ENCODE data around the gene TYK2.
A peak's percentile ranks its signal among the peaks of the same experiment; 100 is the strongest.
"Not testable (repeated sequence)": the region's sequence is repeated elsewhere in the genome, so short reads cannot be mapped to it uniquely, and the experiment has no call there.

Gene TYK2

DNA sequence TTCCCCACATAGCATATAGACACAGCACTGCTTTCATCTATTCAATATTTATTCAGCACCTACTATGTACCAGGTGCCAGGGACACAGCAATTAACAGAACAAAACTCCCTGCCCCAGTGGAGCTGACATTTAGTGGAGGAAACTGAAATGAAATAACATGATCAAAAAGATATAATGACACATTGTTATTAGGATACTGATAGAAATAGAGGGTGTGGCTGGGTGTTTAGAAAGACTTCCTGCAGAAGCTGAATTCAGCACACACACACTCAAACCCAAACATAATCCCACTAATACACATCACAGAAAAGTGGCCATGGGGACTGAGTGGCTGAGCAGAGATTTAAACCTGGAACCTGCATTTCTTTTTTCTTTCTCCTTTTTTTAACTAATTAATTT lies 26.7 kb upstream of the TYK2 start:
- DNase-seq: no peak

DNA sequence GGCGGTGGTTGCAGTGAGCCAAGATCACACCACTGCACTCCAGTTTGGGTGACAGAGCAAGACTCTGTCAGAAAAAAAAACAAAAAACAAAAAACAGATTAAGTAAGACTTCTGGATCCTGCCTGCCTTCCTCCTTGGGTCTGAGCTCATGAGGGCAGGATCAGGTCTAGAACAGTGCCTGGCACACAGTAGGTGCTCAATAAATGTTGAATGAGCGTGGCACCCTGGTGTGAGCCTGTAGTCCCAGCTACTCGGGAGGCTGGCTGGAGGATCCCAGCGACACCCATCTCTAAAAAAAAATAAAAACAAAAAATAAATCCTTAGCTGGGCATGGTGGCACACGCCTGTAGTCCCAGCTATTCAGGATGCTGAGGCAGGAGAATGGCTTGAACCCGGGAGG lies 25.8 kb upstream of the TYK2 start:
- DNase-seq: no peak

DNA sequence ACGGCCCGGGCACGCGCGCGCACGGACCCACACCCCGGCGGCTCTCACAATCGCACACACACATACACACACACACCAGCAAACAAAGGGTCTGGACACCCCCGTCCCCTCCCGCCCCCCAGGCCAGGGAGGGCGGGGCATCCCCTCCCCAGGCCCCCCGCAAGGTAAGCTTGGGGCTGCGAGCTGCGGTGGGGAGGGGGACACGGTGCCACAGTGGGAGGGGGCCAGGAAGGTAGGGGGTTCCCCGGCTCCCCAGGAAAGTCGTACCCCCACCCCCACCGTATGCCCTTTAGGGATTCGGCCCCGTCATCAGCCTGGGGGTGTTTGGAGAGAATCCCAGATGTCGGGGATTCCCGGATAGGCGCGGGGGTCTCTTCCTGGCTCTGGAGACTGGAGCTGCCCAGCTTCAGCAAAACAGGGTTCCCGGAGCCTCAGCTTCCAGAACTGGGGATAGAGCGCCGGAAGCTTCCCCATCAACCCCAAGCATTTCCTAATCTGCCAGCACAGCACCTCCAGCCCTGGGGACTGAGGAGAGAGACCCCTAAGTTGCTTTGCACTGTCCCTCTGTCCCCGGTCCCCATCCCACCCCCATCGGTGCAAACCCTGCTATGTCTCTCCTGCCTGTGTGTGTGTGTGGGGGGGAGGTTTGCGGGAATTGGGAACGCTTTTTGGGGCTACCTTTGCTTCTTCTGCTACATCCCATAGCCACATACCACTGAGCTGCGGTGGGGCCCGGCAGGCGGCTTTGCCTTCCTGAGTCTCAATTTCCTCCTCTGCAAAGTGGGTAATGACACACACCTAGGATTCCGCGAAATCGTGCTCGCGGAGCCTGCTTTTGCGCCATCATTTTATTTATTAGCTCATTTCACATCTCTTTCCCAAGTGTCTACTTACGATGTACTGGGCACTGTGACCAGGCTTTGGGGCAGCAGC lies 24.8 kb upstream of the TYK2 start:
- no peak for DNase-seq

DNA sequence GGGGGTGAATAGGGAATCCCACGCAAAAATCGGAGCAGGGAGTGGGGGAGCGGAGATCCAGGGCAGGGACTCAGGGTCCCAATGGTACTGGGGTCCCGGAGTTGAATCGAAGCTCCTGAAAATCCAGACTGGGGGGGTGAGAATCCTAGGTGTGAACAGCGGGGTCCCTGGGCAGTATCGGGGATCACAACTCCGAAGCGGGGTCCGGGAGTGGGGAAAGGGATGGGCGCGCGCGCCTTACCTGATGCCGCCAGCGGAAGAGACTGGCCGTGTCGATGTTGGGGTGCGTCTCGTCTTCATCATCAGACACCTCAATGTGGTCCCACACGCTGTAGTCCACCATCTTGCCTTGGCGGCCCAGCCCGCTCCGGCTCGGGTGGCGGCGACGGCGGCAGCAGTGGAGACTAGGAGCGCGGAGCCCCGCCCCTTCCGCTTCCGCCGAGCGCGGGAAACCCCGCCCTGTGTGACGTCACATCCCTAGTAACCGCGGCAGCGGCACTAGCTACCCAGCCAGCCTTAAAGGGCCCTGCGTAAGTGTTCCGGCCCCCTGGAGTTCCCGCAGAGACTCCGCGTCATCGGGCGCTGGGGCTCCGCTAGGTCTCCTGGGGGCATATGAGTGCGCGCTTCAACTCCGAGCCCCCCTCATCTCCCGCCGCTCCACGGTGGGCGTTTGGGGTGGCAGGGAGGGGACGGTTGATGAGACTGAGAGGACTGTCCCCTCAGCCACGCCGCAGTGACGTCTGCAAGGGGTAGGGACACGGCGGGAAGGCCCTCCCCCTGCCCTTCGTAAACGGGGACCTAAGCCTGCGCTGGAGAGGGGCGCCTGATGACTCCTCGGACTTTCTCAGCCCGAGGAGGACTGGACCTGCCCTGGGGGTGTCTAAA lies 23.0 kb upstream of the TYK2 start, which contains the start of gene CDC37:
Gene CDC37, minus strand, starts transcription at position 406 of the 885 bp plus-strand sequence. Its CDS starts 63 bp downstream, at position 343.
- DNase-seq: peak; percentile 90

DNA sequence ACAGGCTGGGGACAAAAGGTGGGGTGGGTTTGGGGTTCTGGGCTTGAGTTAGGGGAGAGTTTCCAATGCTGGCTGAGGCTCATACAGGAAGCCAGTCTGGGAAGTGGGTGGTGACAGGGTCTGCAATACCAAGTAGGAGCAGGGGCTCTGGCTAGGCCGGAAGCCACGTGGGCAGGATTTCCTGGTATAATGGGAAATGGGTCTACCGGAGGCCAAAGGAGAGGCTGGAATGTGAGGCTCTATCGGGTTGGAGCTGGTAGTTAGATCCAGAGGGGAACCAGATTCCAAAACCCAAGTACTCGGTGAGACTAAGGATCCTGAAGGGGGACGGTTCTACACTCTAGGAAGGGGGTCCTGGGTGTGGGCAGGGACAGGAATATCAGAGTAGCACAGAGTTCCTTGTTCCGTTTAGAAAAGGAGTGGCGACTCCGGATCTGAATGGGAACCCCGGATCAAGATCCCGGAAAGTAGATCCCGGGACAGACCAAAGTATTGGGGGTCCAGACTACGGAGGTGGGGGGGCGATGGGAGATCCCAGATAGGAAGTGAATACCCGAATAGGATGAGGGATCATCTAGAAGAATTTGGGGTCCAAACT lies 22.2 kb upstream of the TYK2 start:
- no peak for DNase-seq

DNA sequence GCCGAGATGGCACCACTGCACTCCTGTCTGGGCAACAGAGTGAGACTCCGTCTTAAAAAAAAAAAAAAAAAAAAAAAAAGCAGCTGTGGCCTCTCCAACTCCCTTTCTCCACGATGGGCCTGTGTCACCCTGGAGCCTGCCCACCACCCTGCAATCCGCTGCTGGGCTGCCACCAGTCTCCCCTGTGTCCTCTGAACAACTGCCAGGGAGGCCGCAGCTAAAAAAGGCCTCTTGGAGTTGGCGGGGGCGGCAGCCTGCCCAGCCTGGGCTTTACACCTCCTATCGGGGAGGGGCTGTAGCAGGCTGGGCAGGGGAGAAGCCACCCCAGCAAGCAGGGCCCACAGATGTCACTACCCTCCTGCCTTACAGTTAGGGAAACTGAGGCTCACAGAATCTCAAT lies 19.5 kb upstream of the TYK2 start:
- DNase-seq: no peak

DNA sequence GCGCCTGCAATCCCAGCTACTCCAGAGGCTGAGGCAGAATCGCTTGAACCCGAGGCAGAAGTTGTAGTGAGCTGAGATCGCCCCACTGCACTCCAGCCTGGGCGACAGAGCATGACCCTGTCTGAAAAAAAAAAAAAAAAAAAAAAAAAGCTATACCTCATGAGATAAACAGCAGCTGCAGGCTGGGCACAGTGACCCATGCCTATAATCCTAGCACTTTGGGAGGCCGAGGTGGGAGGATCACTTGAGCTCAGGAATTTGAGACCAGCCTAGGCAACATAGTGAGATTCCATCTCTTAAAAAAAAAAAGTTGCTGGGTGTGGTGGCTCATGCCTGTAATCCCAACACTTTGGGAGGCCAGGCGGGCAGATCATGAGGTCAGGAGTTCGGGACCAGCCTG lies 19.0 kb upstream of the TYK2 start:
- DNase-seq: not testable (repeated sequence)

DNA sequence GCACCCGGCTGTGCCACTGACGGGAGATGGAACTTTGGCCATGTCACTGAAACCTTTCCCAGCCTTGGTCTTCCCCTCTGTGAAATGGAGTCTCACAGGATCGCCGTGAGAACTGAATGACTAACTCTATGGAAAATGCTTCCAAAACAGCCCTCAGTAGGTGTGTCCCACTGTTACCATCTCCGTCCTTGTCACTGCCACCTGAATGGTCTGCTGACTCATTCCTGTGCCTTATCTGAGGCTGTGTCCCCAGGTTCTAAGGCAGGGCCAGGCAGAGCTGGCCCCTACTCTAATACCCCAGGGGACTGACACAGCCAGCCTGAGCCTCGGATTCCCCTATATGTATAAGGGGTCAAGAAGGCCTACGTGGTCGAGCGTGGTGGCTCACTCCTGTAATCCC lies 18.4 kb upstream of the TYK2 start:
- no peak for DNase-seq

DNA sequence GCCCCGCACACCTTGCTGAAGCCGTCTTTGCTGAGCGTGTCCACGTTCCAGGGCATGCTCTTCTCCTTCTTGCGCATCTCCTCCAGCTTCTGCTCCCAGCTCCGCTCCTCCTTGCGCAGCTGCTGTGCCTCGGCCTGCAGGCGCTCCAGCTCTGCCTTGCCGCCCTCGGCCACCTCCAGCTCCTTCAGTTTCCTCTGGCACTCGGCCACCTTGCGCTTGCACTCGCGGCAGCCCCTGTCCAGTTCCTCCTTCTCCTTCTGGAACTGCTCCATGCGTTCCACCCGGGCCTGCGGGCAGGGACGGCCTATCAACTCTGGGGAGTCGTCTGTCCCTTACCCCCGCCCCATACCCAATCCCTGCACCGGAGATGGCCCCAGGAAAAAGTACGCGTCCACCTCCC lies 15.5 kb upstream of the TYK2 start:
- DNase-seq: no peak

DNA sequence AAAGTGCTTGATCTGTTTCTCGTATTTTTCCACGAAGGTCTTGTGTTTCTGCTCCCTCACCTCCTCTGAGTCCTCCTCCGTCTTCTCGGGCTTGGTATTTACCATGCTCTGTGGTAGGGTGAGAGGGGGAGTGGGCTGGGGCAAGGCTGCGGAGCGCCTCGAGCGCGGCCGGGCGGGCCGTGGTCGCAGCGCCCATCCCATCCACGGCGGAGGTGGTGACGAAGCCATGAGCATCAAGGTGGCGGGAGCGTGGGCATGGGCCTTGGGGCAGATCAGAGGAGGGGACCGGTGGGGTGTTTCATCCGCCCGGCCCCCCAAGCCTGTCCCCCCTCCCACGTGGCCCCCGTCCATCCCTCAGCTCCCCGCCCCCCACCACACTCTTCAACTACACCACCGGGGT lies 15.1 kb upstream of the TYK2 start:
- DNase-seq: no peak

DNA sequence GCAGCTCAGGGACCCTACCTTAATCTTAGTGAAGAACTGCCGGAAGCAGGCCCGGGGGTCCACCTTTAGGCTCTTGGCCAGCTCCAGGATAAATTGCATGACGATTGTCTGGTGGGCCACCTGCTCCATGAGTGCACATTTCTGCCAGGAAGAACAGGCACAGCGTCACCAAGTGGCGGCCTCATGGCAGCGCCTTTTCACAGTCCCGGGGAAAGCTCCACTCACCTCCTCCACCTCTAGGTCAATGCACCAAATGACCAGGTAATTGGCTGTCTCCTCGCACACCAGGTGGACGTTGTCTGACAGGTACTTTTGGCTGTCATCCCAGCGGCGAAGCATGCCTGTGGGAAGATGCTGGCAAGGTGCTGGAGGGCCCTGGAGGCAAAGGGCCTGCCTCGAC lies 14.6 kb upstream of the TYK2 start:
- DNase-seq: no peak

DNA sequence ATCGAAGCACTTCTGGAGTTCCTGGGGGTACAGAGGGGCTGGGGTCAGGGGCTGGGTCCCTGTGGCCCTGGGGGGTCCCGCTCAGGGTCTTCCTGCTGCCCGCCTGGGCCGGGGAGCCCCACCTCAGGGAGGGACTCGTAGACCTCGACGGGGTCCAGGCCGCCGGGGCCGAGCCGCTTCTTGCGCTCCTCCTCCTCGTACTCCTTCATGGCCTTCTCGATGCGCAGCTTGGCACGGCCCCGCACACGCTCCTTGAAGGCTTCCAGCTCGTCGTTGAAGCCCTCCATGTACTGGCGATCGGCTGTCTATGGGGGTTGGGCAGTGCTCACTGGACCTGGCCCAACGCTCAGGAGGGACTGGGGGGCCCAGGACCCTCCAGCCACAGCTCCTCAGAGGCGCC lies 12.8 kb upstream of the TYK2 start:
- DNase-seq: no peak

DNA sequence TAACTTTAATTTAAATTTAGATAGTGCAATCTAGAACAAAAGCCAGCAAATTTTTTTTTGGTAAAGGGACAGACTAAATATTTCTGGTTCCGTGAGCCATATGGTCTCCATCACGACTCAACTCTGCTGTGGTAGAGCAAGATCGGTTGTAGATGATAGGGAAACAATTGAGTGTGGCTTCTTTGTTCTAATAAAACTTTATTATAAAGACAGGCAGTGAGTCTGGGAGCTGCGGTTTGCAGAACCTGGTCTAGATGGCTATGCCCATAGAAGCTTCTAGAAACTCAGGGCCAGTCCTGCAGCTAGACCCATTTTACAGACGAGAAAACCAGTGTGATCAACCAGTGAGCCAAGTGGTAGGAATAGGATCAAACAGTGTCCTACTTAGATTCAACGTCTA lies 11.7 kb upstream of the TYK2 start:
- no peak for DNase-seq

DNA sequence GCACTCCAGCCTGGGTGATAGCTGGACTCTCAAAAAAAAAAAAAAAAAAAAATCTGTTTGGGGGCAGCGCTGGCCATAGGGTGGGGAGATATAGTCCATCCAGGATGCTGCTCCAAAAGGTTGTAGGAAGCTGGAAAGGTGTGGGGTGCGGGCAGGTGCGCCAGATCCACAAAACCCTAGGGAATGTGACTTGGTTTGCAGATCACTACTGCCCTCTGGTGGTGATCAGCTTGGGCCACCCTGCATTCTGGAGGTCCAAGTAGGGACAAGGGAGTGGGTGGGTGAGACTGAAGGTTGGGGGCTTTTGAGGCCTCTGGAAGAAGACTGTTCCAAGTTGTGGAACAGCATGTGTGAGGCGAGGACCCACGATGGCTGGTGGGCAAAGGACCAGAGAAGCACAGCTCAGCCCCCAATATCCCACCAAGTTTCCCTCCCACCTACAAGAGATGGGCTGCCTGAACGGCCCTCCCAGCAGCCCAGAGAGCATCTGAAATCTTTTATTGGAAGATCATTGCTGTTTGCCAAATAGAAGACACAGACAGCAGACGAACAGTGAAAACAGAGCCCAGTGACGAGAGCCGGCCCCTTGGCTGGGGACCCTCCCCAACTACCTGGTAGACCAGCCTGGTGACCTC lies 10.4 kb upstream of the TYK2 start:
- DNase-seq: peak; percentile 9

DNA sequence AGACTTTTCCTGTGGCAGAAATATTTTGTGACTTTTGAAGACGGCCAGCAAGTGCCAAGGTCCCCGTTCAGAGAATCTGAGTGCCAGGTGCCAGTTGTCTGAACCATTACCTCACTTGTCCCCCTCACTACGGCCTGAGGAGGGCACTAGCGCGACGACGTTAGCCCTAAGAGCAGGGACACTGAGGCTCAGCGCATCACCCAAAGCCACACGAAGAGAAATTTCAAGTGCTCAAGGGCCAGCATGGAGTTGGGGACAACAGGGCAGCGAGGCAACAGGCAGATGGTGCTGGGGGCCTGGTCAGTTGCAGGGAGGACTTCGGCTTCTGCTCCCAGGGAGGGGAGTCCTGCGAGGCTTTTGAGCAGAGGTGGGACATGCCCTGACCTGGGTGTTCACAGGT lies 9.5 kb upstream of the TYK2 start:
- no peak for DNase-seq

DNA sequence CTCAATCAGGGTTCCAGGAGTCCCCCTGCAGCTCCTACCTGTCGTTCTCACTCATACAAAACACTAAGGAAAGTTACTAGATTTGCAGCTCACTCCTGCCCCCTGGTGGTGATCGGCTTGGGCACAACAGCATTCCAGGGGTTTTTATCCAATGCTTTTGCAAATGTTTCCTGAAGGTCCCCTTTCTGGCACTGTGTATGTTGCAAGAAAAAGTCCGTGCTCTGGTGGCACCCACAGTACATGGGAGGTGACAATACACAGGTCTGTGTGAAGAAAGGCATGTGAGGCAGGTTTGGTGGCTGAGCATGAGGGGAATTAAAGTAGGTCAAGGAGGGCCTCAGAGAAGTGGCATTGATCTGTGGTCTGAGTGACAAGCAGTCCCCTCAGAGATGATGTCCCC lies 8.6 kb upstream of the TYK2 start:
- peak; percentile 43 for DNase-seq

DNA sequence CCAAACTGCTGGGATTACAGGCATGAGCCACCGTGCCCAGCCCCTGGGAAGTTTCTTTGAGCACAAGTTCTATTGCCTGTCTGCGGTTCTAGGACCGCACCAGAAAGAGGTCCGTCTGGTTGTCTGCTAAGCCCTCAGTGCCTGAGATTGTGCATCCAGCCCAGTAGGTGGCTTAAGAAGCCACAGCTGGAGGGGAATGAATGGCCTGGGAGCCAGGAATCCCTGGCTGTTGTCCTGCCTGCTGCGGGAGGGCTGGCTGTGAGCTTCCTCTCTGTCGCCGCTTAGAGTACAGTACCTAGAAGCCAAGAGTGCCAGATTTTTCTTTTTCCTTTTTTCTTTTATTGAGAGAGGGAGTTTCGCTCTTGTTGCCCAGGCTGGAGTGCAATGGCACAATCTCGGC lies 4.2 kb upstream of the TYK2 start:
- no peak for DNase-seq

DNA sequence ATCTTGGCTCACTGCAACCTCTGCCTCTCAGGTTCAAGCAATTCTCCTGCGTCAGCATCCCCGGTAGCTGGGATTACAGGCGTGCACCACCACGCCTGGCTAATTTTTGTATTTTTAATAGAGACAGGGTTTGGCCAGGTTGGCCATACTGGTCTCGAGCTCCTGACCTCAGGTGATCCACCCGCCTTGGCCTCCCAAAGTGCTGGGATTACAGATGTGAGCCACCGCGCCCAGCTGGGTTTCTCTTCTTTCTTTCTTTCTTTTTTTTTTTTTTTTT lies 2.8 kb upstream of the TYK2 start:
- DNase-seq: not testable (repeated sequence)

DNA sequence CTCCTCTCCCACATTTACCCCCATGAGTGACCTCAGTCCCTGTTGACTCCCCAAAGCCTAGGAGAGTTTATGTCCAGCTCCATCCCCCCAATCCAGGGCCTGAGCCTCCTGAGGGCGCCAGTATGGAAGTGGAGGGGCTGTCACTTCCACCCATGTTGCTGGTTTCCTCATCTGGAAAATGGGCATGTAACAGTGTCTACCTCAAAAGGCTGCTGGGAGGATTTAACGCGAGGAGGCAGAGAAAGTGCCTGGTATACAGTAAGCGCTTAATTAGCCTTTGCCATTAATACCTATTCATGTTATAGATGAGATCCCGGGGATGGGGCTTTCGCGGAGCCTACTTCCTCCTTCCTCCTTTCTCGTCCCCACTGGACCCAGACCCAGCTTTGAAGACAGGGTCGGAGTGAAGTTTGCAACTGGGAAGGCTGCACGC lies 476 bp downstream of the TYK2 start:
- DNase-seq: no peak

DNA sequence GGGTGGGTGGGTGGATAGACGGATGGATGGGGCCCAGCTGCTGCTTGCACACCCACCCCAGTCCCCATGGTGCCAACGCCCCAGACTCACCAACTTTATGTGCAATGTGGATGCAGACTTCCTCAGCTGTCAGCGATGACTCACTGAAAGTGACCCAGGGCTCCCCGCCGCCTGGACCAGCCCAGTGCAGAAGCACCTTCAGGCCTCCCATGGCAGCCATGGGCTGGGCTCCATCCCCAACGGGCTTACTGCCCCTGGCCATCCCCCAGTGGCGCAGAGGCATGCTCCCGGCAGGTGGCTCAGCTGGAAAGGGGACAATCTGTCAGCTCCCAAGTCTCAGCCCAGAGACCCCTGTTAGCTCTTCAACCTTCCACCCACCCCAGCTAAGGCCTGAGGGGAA lies 2.2 kb downstream of the TYK2 start:
- no peak for DNase-seq

DNA sequence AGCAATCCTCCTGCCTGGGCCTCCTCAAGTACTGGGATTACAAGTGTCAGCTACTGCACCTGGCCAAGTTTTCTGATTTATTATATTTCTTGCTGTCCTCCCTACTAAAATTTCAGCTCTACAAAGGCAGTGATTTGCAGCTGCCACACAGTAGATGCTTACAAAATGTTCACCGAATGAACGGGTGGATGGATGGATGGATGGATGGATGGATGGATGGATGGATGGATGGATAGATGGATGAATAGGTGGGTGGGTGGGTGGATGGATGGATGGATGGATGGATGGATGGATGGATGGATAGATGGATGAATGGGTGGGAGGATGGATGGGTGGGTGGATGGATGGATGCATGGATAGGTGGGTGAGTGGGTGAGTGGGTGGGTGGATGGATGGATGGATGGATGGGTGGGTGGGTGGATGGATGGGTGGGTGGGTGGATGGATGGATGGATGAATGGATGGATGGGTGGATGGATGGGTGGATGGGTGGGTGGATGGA lies 3.2 kb downstream of the TYK2 start:
- DNase-seq: not testable (repeated sequence)

DNA sequence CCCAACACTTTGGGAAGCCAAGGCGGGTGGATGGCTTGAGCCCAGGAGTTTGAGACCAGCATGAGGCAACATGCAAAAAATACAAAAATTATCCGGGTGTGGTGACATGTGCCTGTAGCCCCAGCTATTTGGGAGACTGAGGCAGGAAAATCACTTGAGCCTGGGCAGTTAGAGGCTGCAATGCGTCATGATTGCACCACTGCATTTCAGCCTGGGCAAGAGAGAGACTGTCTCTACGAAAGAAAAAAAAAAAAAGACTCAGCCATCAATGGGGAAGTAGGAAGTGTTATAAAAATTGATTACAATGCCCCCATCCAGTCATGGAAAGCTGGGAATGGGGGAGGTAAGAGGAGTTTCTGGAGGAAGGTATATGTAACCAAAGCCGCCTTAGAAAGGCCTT lies 5.4 kb downstream of the TYK2 start:
- no peak for DNase-seq

DNA sequence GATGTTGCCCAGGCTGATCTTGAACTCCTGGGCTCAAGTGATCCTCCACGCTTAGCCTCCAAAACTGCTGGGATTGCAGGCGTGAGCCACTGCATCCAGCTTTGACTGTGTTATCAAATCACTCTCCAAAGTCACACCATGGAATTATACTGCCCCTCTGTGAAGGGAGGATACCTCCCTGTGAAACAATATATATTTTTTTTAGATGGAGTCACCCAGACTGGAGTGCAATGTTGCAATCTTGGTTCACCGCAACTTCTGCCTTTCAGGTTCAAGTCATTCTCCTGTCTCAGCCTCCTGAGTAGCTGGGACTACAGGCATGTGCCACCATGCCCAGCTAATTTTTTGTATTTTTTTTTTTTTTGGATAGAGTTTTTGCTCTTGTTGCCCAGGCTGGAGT lies 7.7 kb downstream of the TYK2 start:
- no peak for DNase-seq
